PC-3 (cell line): ENCODE data around the gene CCNI.

Experiments used
- CTCF ChIP-seq: fragments of 300-600 bp; sonication (generic); conservative IDR thresholded peaks from 2 replicates; pipeline ENCODE4 v1.5.1; 2017; ENCODE audit warnings: antibody characterized with exemption, low read depth, mild to moderate bottlenecking, low read length
- EZH2 ChIP-seq: fragments of 300-600 bp; sonication (generic); IDR thresholded peaks from one replicate; pipeline ENCODE4 v1.6.1; 2017; ENCODE audit warnings: antibody characterized with exemption, mild to moderate bottlenecking, low read length; ENCODE audit not compliant: unreplicated experiment
- EZH2phosphoT487 ChIP-seq: fragments of 300-600 bp; sonication (generic); IDR thresholded peaks from 2 replicates; pipeline ENCODE4 v1.6.1; 2018; ENCODE audit warnings: mild to moderate bottlenecking, antibody characterized with exemption, low read length, borderline replicate concordance

GRCh38 chr4:77052352-77052751, 23.4 kb downstream of the CCNI start:
- peak; percentile 74 for TF ChIP-seq CTCF
- no peak for TF ChIP-seq EZH2phosphoT487
- no peak for TF ChIP-seq EZH2
